ENCODE data around the gene SYNJ1. TPM values are rescaled to one million over a fixed set of nuclear protein-coding genes. Genes with fewer than 3 reads are reported as not detected.
A peak's percentile ranks its signal among the peaks of the same experiment; 100 is the strongest.

Gene SYNJ1
- total and polyA plus RNA-seq, 2 of the 13 experiments (the other 11 are each of a cell fraction or from before 2014, with no cell fraction given): 2.0 to 2.7 TPM

DNA sequence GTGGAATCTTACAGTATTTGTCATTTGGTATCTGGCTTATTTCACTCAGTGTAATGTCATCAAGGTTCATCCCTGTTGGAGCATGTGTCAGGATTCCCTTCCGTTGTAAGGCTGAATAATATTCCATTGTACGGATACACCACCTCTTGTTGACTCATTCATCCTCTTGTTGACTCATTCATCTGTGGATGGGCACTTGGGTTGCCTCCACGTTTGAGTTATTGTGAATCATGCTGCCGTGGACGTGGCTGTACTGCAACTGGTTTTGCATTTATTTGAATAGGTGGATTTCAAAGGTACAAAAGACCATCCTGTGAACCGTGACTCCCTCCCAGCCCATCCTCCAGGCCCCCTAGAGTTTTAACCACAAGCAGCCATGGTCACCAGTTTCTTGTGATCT, 130.6 kb downstream of the SYNJ1 start (continued):
- TF ChIP-seq, protein P1, sequence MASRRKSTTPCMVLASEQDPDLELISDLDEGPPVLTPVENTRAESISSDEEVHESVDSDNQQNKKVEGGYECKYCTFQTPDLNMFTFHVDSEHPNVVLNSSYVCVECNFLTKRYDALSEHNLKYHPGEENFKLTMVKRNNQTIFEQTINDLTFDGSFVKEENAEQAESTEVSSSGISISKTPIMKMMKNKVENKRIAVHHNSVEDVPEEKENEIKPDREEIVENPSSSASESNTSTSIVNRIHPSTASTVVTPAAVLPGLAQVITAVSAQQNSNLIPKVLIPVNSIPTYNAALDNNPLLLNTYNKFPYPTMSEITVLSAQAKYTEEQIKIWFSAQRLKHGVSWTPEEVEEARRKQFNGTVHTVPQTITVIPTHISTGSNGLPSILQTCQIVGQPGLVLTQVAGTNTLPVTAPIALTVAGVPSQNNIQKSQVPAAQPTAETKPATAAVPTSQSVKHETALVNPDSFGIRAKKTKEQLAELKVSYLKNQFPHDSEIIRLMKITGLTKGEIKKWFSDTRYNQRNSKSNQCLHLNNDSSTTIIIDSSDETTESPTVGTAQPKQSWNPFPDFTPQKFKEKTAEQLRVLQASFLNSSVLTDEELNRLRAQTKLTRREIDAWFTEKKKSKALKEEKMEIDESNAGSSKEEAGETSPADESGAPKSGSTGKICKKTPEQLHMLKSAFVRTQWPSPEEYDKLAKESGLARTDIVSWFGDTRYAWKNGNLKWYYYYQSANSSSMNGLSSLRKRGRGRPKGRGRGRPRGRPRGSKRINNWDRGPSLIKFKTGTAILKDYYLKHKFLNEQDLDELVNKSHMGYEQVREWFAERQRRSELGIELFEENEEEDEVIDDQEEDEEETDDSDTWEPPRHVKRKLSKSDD (CRISPR knock-in tag; IDR thresholded peaks at IDR 0.05; ENCODE audit: low read depth): no peak
- TF ChIP-seq GZF1 (CRISPR knock-in tag; IDR thresholded peaks at IDR 0.05) (no peak), CREB1 (IDR thresholded peaks at IDR 0.05) (0 out of 2 replicates have a peak, but pooled peaks have one; percentile 8), CREB1 (CRISPR knock-in tag; IDR thresholded peaks at IDR 0.05) (peak; percentile 45; the same call in 1 of the 2 replicates), ZNF839 (CRISPR knock-in tag; IDR thresholded peaks at IDR 0.05; ENCODE audit: borderline replicate concordance) (no peak), ZNF644 (CRISPR knock-in tag; IDR thresholded peaks at IDR 0.05; ENCODE audit: low read depth) (peak; percentile 96), ZSCAN25 (CRISPR knock-in tag; IDR thresholded peaks at IDR 0.05) (no peak), ZSCAN31 (CRISPR knock-in tag; IDR thresholded peaks at IDR 0.05; ENCODE audit: low read depth) (0 out of 2 replicates have a peak, but pooled peaks have one; percentile 35), ZNF260 (CRISPR knock-in tag; IDR thresholded peaks at IDR 0.05; ENCODE audit: borderline replicate concordance, low read depth) (no peak), NCOR1 (IDR thresholded peaks at IDR 0.05; ENCODE audit: borderline replicate concordance, low read length) (0 out of 2 replicates have a peak, but pooled peaks have one; percentile 31), CAMTA2 (CRISPR knock-in tag; IDR thresholded peaks at IDR 0.05; ENCODE audit: borderline replicate concordance) (no peak), GABPA (IDR thresholded peaks at IDR 0.05; ENCODE audit: low read depth, low read length) (no peak), GABPA (CRISPR knock-in tag; IDR thresholded peaks at IDR 0.05; ENCODE audit: low read depth) (peak; percentile 40; the same call in 1 of the 2 replicates), POLR2AphosphoS2 (IDR thresholded peaks at IDR 0.05; ENCODE audit: low read depth, low read length) (no peak), MTF1 (CRISPR knock-in tag; IDR thresholded peaks at IDR 0.05) (no peak), SIX1 (CRISPR knock-in tag; IDR thresholded peaks at IDR 0.05; ENCODE audit: borderline replicate concordance) (no peak), RXRA (CRISPR knock-in tag; IDR thresholded peaks at IDR 0.05) (peak; percentile 65; the same call in 1 of the 2 replicates)
- TF ChIP-seq, protein P2, sequence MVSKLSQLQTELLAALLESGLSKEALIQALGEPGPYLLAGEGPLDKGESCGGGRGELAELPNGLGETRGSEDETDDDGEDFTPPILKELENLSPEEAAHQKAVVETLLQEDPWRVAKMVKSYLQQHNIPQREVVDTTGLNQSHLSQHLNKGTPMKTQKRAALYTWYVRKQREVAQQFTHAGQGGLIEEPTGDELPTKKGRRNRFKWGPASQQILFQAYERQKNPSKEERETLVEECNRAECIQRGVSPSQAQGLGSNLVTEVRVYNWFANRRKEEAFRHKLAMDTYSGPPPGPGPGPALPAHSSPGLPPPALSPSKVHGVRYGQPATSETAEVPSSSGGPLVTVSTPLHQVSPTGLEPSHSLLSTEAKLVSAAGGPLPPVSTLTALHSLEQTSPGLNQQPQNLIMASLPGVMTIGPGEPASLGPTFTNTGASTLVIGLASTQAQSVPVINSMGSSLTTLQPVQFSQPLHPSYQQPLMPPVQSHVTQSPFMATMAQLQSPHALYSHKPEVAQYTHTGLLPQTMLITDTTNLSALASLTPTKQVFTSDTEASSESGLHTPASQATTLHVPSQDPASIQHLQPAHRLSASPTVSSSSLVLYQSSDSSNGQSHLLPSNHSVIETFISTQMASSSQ (IDR thresholded peaks at IDR 0.05; ENCODE audit: low read depth): 0 out of 2 replicates have a peak, but pooled peaks have one; percentile 34
- TF ChIP-seq, protein P2 (CRISPR knock-in tag; IDR thresholded peaks at IDR 0.05; ENCODE audit: borderline replicate concordance): no peak; the same call in 1 of the 2 replicates
- TF ChIP-seq, protein P3, sequence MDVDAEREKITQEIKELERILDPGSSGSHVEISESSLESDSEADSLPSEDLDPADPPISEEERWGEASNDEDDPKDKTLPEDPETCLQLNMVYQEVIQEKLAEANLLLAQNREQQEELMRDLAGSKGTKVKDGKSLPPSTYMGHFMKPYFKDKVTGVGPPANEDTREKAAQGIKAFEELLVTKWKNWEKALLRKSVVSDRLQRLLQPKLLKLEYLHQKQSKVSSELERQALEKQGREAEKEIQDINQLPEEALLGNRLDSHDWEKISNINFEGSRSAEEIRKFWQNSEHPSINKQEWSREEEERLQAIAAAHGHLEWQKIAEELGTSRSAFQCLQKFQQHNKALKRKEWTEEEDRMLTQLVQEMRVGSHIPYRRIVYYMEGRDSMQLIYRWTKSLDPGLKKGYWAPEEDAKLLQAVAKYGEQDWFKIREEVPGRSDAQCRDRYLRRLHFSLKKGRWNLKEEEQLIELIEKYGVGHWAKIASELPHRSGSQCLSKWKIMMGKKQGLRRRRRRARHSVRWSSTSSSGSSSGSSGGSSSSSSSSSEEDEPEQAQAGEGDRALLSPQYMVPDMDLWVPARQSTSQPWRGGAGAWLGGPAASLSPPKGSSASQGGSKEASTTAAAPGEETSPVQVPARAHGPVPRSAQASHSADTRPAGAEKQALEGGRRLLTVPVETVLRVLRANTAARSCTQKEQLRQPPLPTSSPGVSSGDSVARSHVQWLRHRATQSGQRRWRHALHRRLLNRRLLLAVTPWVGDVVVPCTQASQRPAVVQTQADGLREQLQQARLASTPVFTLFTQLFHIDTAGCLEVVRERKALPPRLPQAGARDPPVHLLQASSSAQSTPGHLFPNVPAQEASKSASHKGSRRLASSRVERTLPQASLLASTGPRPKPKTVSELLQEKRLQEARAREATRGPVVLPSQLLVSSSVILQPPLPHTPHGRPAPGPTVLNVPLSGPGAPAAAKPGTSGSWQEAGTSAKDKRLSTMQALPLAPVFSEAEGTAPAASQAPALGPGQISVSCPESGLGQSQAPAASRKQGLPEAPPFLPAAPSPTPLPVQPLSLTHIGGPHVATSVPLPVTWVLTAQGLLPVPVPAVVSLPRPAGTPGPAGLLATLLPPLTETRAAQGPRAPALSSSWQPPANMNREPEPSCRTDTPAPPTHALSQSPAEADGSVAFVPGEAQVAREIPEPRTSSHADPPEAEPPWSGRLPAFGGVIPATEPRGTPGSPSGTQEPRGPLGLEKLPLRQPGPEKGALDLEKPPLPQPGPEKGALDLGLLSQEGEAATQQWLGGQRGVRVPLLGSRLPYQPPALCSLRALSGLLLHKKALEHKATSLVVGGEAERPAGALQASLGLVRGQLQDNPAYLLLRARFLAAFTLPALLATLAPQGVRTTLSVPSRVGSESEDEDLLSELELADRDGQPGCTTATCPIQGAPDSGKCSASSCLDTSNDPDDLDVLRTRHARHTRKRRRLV (CRISPR knock-in tag; IDR thresholded peaks at IDR 0.05): peak; percentile 71; the same call in 1 of the 2 replicates
